Transverse colon (tissue), 4 donors: Measurements from ENCODE around the gene PFN3. TPM values are rescaled to one million over a fixed set of nuclear protein-coding genes. Genes with fewer than 3 reads are reported as not detected.

Source experiments
- DNase-seq: peaks from one replicate; pipeline ENCODE4 v3.0.0-alpha.2; 2019
- H3K27ac ChIP-seq, 4 donors: fragments of 200-600 bp; sonication (generic); 2 replicates each; pipeline ENCODE4 v1.5.1; 2016 to 2018; ENCODE audit warnings: inconsistent platforms in 4 of 4
- H3K27me3 ChIP-seq: fragments of 200-600 bp; sonication (generic); 2 replicates; pipeline ENCODE4 v1.5.1; 2017; ENCODE audit warnings: inconsistent platforms
- H3K36me3 ChIP-seq, 4 donors: fragments of 200-600 bp; sonication (generic); 2 replicates each; pipeline ENCODE4 v1.5.1; 2017 to 2019; ENCODE audit warnings: inconsistent platforms in 4 of 4
- H3K4me1 ChIP-seq, 4 donors: fragments of 200-600 bp; sonication (generic); 2 replicates each; pipeline ENCODE4 v1.5.1; 2017 to 2020; ENCODE audit warnings: inconsistent platforms in 4 of 4
- H3K4me3 ChIP-seq, 4 donors: fragments of 200-600 bp; sonication (generic); 1 replicate in 1 of 4; 2 replicates in 3 of 4; pipeline versions ENCODE4 v1.5.1 to v1.6.1; 2017 to 2019; ENCODE audit warnings: inconsistent platforms in 4 of 4
- H3K9me3 ChIP-seq, 2 donors: fragments of 200-600 bp; sonication (generic); 2 replicates each; pipeline ENCODE4 v1.5.1; 2017 to 2019; ENCODE audit warnings: inconsistent platforms in 2 of 2
- CTCF ChIP-seq, 5 experiments: fragments of 200-600 bp in 3 of 5; fragments of 450-650 bp in 2 of 5; sonication (generic) in 3 of 5; IDR thresholded peaks; 1 replicate in 2 of 5; 2 replicates in 3 of 5; pipeline ENCODE4 v1.5.1; 2016 to 2017; ENCODE audit warnings: antibody characterized with exemption in 5 of 5, inconsistent platforms in 3 of 5, mild to moderate bottlenecking in 2 of 5, moderate library complexity in 1 of 5
- EP300 ChIP-seq: sonication (generic); formaldehyde crosslinking; IDR thresholded peaks from one replicate; pipeline ENCODE4 v1.6.1; 2017; ENCODE audit warnings: antibody characterized with exemption, low read depth
- POLR2A ChIP-seq: fragments of 450-650 bp; IDR thresholded peaks from one replicate; pipeline ENCODE4 v1.6.1; 2016; ENCODE audit warnings: antibody characterized with exemption, mild to moderate bottlenecking, moderate library complexity
- POLR2AphosphoS5 ChIP-seq, 3 donors: sonication (generic); formaldehyde crosslinking; IDR thresholded peaks; one replicate each; pipeline ENCODE4 v1.6.1; 2016; ENCODE audit warnings: antibody characterized with exemption in 3 of 3
- WGBS, 2 donors: methylation state at CpG; one replicate each; pipeline ENCODE4 v1.1.5; 2018; ENCODE audit warnings: low coverage in 1 of 2; 5-methylcytosine and 5-hydroxymethylcytosine counted together
- in situ Hi-C, 4 donors: fragments of 200-750 bp; cut with MboI; loops; one replicate each; pipeline versions ENCODE4 v1.15.0 to v1.15.1; 2017; ENCODE audit warnings: low sequenced_read_pairs in 3 of 4, low pct_ligation_motif_present in 1 of 4, low pct_unique_long_range_greater_than_20kb in 1 of 4
- intact Hi-C: fragments of 100-400 bp; cut with DNase I; formaldehyde crosslinking; loops from one replicate; pipeline ENCODE4 v1.15.1; 2023; ENCODE audit warnings: low total_unique reads
- total RNA-seq, 4 donors: library from RNA; depleted of rRNA; stranded (reverse); fragments of >200 nt; gene quantifications; one replicate each; pipeline ENCODE4 v1.1.0, GENCODE V29; 2016

The PFN3 gene
- total RNA-seq, 4 donors from 2014 or later: not detected

DNA sequence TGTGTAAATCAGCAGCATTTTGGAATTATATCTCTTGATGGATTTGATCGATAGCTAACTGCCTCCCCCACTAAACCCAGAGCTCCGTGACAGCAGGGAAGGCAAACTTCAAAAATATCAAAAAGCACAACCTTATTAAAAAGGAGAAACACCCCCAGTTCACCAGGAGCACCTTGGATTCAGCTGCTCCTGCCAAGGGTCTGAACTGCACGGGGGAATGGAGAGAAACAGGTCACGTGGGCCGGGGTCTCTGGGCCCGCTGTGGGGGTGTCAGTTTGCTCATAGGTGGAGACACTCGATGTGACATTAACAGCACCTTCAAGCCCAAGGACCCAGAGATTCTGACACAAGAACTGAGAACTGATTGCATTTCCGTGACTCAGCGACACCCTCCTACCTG is 17.3 kb downstream of the PFN3 start:
- Histone ChIP-seq H3K4me3 (no peak overlapping the region), H3K4me1 (no peaks in the 10 kb centered on the region), H3K27ac (no peak overlapping the region), H3K36me3 (no peaks in the 10 kb centered on the region), H3K27me3 (peaks cover 7% of the 10 kb centered on the region), H3K9me3 (no peaks in the 10 kb centered on the region)
- in situ Hi-C loops: loop anchor here in 1 of 4 donors (25.0 kb wide), 1 partner anchor 129 kb away; the partner anchor contains the start of genes DDX41 and DOK3
- TF ChIP-seq POLR2A (no peak), POLR2AphosphoS5 (IDR thresholded peaks at IDR 0.05) (no peak), CTCF (IDR thresholded peaks at IDR 0.05) (no peak), EP300 (no peak)
- intact Hi-C loops: no loop called here
- 83 to 85% methylated on average over 7 to 9 of the region's 9 CpGs for WGBS, 2 donors
- no peak for DNase-seq

DNA sequence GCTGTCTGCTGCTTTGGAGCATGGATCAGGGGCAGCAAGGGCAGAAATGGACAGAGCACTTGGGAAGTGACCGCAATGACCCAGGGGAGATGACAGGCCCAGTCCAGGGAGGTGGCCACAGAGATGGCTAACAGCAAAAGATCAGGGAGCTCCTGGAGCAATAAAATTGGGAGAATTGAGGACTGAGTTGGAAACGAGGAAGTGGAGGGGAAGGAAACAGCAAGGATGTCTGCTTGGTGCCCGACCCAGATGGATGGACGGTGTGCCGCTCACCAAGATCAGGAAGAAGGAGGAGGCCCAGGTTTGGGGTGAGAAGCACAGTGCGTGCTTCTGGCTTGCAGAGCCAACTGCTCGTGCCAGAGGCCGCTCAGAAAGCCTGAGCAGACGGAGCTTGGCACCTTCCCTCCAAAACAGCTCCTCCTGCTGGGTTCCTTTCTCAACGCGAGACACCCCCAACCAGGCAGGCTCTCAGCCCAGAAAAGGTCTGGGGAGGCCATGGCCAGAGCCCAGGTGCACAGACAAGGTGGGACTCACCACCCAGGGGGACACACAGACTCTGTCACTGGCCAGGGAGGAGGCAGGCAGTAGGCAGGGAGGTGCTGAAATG is 17.9 kb downstream of the PFN3 start:
- no peaks in the 10 kb centered on the region for H3K4me1 ChIP-seq
- peaks cover 7% of the 10 kb centered on the region for H3K27me3 ChIP-seq
- H3K36me3 ChIP-seq: no peaks in the 10 kb centered on the region
- no peak for DNase-seq
- TF ChIP-seq POLR2AphosphoS5 (IDR thresholded peaks at IDR 0.05) (no peak), POLR2A (no peak), EP300 (no peak), CTCF (IDR thresholded peaks at IDR 0.05) (peak in 4 of 5 experiments; percentile 16 to 25 (median 23))
- no peak overlapping the region for H3K4me3 ChIP-seq
- 32 to 57% methylated on average over 5 to 10 of the region's 11 CpGs for WGBS, 2 donors
- in situ Hi-C loops: loop anchor here in 1 of 4 donors (25.0 kb wide), 1 partner anchor 130 kb away; the partner anchor contains the start of genes DDX41 and DOK3
- H3K9me3 ChIP-seq: no peaks in the 10 kb centered on the region
- no peak overlapping the region for H3K27ac ChIP-seq
- intact Hi-C loops: no loop called here

GRCh38 chr5:177380805-177381126 is 19.7 kb downstream of the PFN3 start:
- Histone ChIP-seq H3K27ac (no peak overlapping the region), H3K27me3 (peaks cover 7% of the 10 kb centered on the region), H3K4me3 (no peak overlapping the region), H3K36me3 (no peaks in the 10 kb centered on the region), H3K9me3 (no peaks in the 10 kb centered on the region), H3K4me1 (no peaks in the 10 kb centered on the region)
- in situ Hi-C loops (loop anchor here in 1 of 4 donors (25.0 kb wide), 1 partner anchor 132 kb away; the partner anchor contains the start of genes DDX41 and DOK3), intact Hi-C loops (no loop called here)
- no peak for TF ChIP-seq POLR2AphosphoS5 (IDR thresholded peaks at IDR 0.05)
- no peak for TF ChIP-seq CTCF (IDR thresholded peaks at IDR 0.05)
- TF ChIP-seq POLR2A: no peak
- no peak for TF ChIP-seq EP300
- DNase-seq: no peak
- 71 to 89% methylated on average over 1 to 6 of the region's 6 CpGs for WGBS, 2 donors

DNA sequence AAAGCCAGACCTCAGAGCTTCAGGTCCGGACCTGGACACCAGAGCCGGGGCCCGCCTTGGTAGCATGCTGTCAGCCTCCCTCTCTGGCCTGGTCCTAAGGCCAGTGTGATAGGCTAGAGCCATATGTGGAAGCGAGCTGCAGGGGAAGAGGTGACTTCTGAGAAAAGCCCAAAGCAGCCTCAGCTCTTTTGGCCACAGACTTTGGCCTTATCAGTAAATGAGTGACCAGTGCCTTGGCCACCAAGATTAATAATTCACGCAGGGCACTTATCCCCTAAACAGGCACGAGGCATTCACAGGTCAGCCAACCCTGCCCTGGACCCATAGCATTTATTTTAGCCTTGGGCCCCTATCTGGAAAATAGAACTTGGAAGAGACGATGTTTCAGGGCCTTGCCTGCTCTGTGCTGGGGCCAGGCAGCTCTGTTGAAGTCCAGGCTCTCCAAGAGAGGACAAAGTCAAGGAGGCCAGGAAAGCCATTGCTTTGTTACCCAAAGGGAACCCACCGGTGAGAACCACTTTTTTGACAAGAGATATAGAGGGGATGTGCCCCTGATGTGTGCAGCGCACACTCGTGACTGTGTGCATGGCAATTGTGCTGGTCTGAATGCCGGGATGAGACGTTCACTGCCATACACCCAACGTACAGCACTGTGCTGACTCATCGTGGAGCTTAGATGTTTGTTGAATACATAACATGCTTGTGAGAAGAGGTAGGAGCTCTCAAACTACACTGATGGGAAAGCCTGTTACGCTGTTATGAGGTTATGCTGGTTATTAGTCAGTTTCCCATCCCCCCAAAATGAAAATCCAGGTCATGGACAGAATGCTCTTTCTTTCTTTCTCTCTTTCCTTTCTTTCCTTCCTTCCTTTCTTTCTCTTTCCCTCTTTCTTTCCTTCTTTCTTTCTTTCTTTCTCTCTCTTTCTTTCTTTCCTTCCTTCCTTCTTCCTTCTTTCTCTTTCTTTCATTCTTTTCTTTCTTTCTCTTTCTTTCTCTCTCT is 21.3 kb downstream of the PFN3 start:
- Histone ChIP-seq H3K27me3 (peaks cover 5% of the 10 kb centered on the region), H3K27ac (no peak overlapping the region), H3K36me3 (no peaks in the 10 kb centered on the region), H3K9me3 (no peaks in the 10 kb centered on the region), H3K4me3 (no peak overlapping the region), H3K4me1 (no peaks in the 10 kb centered on the region)
- no peak for TF ChIP-seq EP300
- TF ChIP-seq CTCF (IDR thresholded peaks at IDR 0.05): no peak
- TF ChIP-seq POLR2A: no peak
- no peak for TF ChIP-seq POLR2AphosphoS5 (IDR thresholded peaks at IDR 0.05)
- in situ Hi-C loops: loop anchor here in 1 of 4 donors (25.0 kb wide), 1 partner anchor 133 kb away; the partner anchor contains the start of genes DDX41 and DOK3
- no peak for DNase-seq
- intact Hi-C loops: no loop called here
- 66 to 70% methylated on average over 4 to 15 of the region's 15 CpGs for WGBS, 2 donors
